H54 (cell line): Measurements from ENCODE around the gene PEAK1.
"Not testable (repeated sequence)": the region's sequence is repeated elsewhere in the genome, so short reads cannot be mapped to it uniquely, and the experiment has no call there.

Source experiments
- DNase-seq: peaks from one replicate; pipeline ENCODE4 v3.0.0; 2011; ENCODE audit warnings: low spot score, mixed read lengths; ENCODE audit not compliant: insufficient read length
- FAIRE-seq: peaks from 3 replicates; lab custom pipeline; 2011; peaks lifted over from hg19 to GRCh38; lab: Jason Lieb, UNC
- POLR2A ChIP-seq: IDR thresholded peaks from 2 replicates; pipeline ENCODE4 v1.6.1; 2011; ENCODE audit warnings: low read depth, mild to moderate bottlenecking, low read length

PEAK1 gene

GRCh38 chr15:77178411-77178810 lies 241.5 kb downstream of the PEAK1 start:
- FAIRE-seq: no peak
- TF ChIP-seq POLR2A: no peak
- DNase-seq: no peak

- FAIRE-seq, DNase-seq: not testable (repeated sequence)
Observed at GRCh38 chr15:77176148-77176547, 243.8 kb downstream of the PEAK1 start.

GRCh38 chr15:77173487-77173886 lies 246.4 kb downstream of the PEAK1 start:
- FAIRE-seq (no peak), DNase-seq (no peak)
- no peak for TF ChIP-seq POLR2A

- no peak for FAIRE-seq
- no peak for DNase-seq
- no peak for TF ChIP-seq POLR2A
Observed at GRCh38 chr15:77171221-77171967, 248.5 kb downstream of the PEAK1 start.

GRCh38 chr15:77168616-77169015 lies 251.3 kb downstream of the PEAK1 start:
- no peak for DNase-seq
- TF ChIP-seq POLR2A: no peak
- FAIRE-seq: no peak

- no peak for DNase-seq
- no peak for TF ChIP-seq POLR2A
- FAIRE-seq: no peak
Observed at GRCh38 chr15:77168141-77168540, 251.8 kb downstream of the PEAK1 start.

- FAIRE-seq: no peak
- no peak for TF ChIP-seq POLR2A
- DNase-seq: no peak
Observed at GRCh38 chr15:77167406-77167805, 252.5 kb downstream of the PEAK1 start.

GRCh38 chr15:77163781-77164384 lies 256.0 kb downstream of the PEAK1 start:
- no peak for TF ChIP-seq POLR2A
- FAIRE-seq: no peak

GRCh38 chr15:77162872-77163633 lies 256.9 kb downstream of the PEAK1 start:
- DNase-seq (no peak), FAIRE-seq (no peak)
- TF ChIP-seq POLR2A: no peak

More at GRCh38 chr15:77163781-77164384, 256.0 kb downstream of the PEAK1 start:
- DNase-seq: no peak

GRCh38 chr15:77160562-77161478 lies 259.1 kb downstream of the PEAK1 start:
- no peak for FAIRE-seq

GRCh38 chr15:77156000-77156399 lies 263.9 kb downstream of the PEAK1 start:
- DNase-seq, FAIRE-seq: not testable (repeated sequence)

More at GRCh38 chr15:77160562-77161478, 259.1 kb downstream of the PEAK1 start:
- DNase-seq: no peak
- no peak for TF ChIP-seq POLR2A

- no peak for DNase-seq
- TF ChIP-seq POLR2A: no peak
- FAIRE-seq: no peak
Observed at GRCh38 chr15:77148191-77148590, 271.7 kb downstream of the PEAK1 start.

GRCh38 chr15:77145370-77145769 lies 274.5 kb downstream of the PEAK1 start:
- no peak for FAIRE-seq
- DNase-seq: no peak
- TF ChIP-seq POLR2A: no peak
